ENCODE data around the gene INHBB. TPM values are rescaled to one million over a fixed set of nuclear protein-coding genes. Genes with fewer than 3 reads are reported as not detected.

INHBB gene
- total RNA-seq, 4 donors from 2014 or later = 12.3 to 27.5 (median 23.6) TPM

- Histone ChIP-seq H3K4me1 (no peaks in the 10 kb centered on the region), H3K27me3 (no peaks in the 10 kb centered on the region), H3K27ac (no peak overlapping the region), H3K36me3 (no peaks in the 10 kb centered on the region), H3K9me3 (no peaks in the 10 kb centered on the region), H3K4me3 (replicated peaks in 1 of 3) (no peak overlapping the region)
- TF ChIP-seq POLR2A (IDR thresholded peaks at IDR 0.05) (no peak), CTCF (IDR thresholded peaks at IDR 0.05) (no peak)
- no peak for DNase-seq
- intact Hi-C loops (cut with DNase I) = no loop called here
- WGBS, 2 donors = 55 to 62% methylated on average over 10 of the region's 10 CpGs
These were observed 27.5 kb downstream of the INHBB start for GRCh38 chr2:120373424-120373823.

- H3K4me1 ChIP-seq = no peaks in the 10 kb centered on the region
- no peaks in the 10 kb centered on the region for H3K27me3 ChIP-seq
- no peak for TF ChIP-seq POLR2A (IDR thresholded peaks at IDR 0.05)
- H3K36me3 ChIP-seq = no peaks in the 10 kb centered on the region
- DNase-seq = no peak
- H3K27ac ChIP-seq = no peak overlapping the region
- H3K4me3 ChIP-seq (replicated peaks in 1 of 3) = no peak overlapping the region
- intact Hi-C loops (cut with DNase I) = no loop called here
- no peaks in the 10 kb centered on the region for H3K9me3 ChIP-seq
- WGBS, 2 donors = 88% methylated on average over 4 of the region's 5 CpGs; no CpG with 5 or more reads in 1 of the 2 donors
These were observed 28.9 kb downstream of the INHBB start for GRCh38 chr2:120374821-120375220.

- H3K36me3 ChIP-seq = no peaks in the 10 kb centered on the region
- WGBS, 2 donors = 94 to 95% methylated on average over 8 to 12 of the region's 14 CpGs
- no peak for DNase-seq
- TF ChIP-seq POLR2A (IDR thresholded peaks at IDR 0.05) = no peak
- TF ChIP-seq CTCF (IDR thresholded peaks at IDR 0.05) = no peak
- intact Hi-C loops (cut with DNase I) = no loop called here
- no peaks in the 10 kb centered on the region for H3K27me3 ChIP-seq
- no peaks in the 10 kb centered on the region for H3K9me3 ChIP-seq
- H3K27ac ChIP-seq = no peak overlapping the region
- H3K4me1 ChIP-seq = peaks cover 0 to 3% of the 10 kb centered on the region in 2 donors
- no peak overlapping the region for H3K4me3 ChIP-seq (replicated peaks in 1 of 3)
These were observed 29.5 kb downstream of the INHBB start for GRCh38 chr2:120375251-120376020.

- Histone ChIP-seq H3K9me3 (no peaks in the 10 kb centered on the region), H3K4me3 (replicated peaks in 1 of 3) (no peak overlapping the region), H3K27ac (no peak overlapping the region), H3K36me3 (no peaks in the 10 kb centered on the region), H3K27me3 (no peaks in the 10 kb centered on the region), H3K4me1 (peaks cover 0 to 8% of the 10 kb centered on the region in 2 donors)
- TF ChIP-seq CTCF (IDR thresholded peaks at IDR 0.05) (no peak), POLR2A (IDR thresholded peaks at IDR 0.05) (no peak)
- 82 to 84% methylated on average over 12 of the region's 12 CpGs for WGBS, 2 donors
- no peak for DNase-seq
- intact Hi-C loops (cut with DNase I) = no loop called here
These were observed 30.2 kb downstream of the INHBB start for GRCh38 chr2:120376101-120376500.

- intact Hi-C loops (cut with DNase I) = no loop called here
- Histone ChIP-seq H3K4me1 (peaks cover 0 to 8% of the 10 kb centered on the region in 2 donors), H3K27me3 (no peaks in the 10 kb centered on the region), H3K9me3 (no peaks in the 10 kb centered on the region), H3K36me3 (no peaks in the 10 kb centered on the region), H3K4me3 (replicated peaks in 1 of 3) (no peak overlapping the region), H3K27ac (no peak overlapping the region)
- TF ChIP-seq POLR2A (IDR thresholded peaks at IDR 0.05) (no peak), CTCF (IDR thresholded peaks at IDR 0.05) (no peak)
- 78 to 80% methylated on average over 18 of the region's 19 CpGs for WGBS, 2 donors
- DNase-seq = no peak
These were observed 31.0 kb downstream of the INHBB start for GRCh38 chr2:120376679-120377640.

All from thyroid gland (tissue), 4 donors.